Uterus (tissue), 4 donors: ENCODE data around the gene NR4A3. TPM values are rescaled to one million over a fixed set of nuclear protein-coding genes. Genes with fewer than 3 reads are reported as not detected.

Source experiments
- DNase-seq, 2 donors: peaks; one replicate each; pipeline ENCODE4 v3.0.0-alpha.2; 2019 to 2020
- H3K27ac ChIP-seq, 2 donors: fragments of 200-600 bp; sonication (generic); 1 replicate in 1 of 2; 2 replicates in 1 of 2; pipeline ENCODE4 v1.5.1; 2016 to 2018
- H3K27me3 ChIP-seq, 2 donors: fragments of 200-600 bp; sonication (generic); one replicate each; pipeline ENCODE4 v1.5.1; 2018 to 2019; ENCODE audit warnings: control low read depth in 1 of 2
- H3K36me3 ChIP-seq, 2 donors: fragments of 200-600 bp; sonication (generic); one replicate each; pipeline ENCODE4 v1.5.1; 2019; ENCODE audit warnings: control low read depth in 1 of 2
- H3K4me1 ChIP-seq, 2 donors: fragments of 200-600 bp; sonication (generic); one replicate each; pipeline ENCODE4 v1.5.1; 2018 to 2019; ENCODE audit warnings: control low read depth in 1 of 2
- H3K4me3 ChIP-seq, 2 donors: fragments of 200-600 bp; sonication (generic); 1 replicate in 1 of 2; 2 replicates in 1 of 2; pipeline ENCODE4 v1.5.1; 2018 to 2019; ENCODE audit warnings: mild to moderate bottlenecking in 1 of 2
- H3K9me3 ChIP-seq, 2 donors: fragments of 200-600 bp; sonication (generic); one replicate each; pipeline ENCODE4 v1.5.1; 2019; ENCODE audit warnings: control low read depth in 1 of 2
- CTCF ChIP-seq, 4 experiments: fragments of 200-600 bp in 2 of 4; fragments of 450-650 bp in 2 of 4; sonication (generic) in 2 of 4; IDR thresholded peaks; one replicate each; pipeline ENCODE4 v1.5.1; 2016 to 2019; ENCODE audit warnings: antibody characterized with exemption in 4 of 4, mild to moderate bottlenecking in 2 of 4, moderate library complexity in 1 of 4
- POLR2A ChIP-seq, 2 donors: fragments of 450-650 bp; IDR thresholded peaks; one replicate each; pipeline ENCODE4 v1.6.1; 2016; ENCODE audit warnings: antibody characterized with exemption in 2 of 2, mild to moderate bottlenecking in 1 of 2, moderate library complexity in 1 of 2
- intact Hi-C: fragments of 100-400 bp; cut with DNase I; formaldehyde crosslinking; loops from one replicate; pipeline ENCODE4 v1.15.1; 2023; ENCODE audit warnings: low total_unique reads
- total RNA-seq, 4 donors: library from RNA; depleted of rRNA in 3 of 4; stranded (reverse); fragments of >200 nt in 3 of 4; gene quantifications; one replicate each; pipeline versions ENCODE4 v1.1.0 to v1.2.4, GENCODE V29; 2014 to 2023
- donor health status: DM: yes; HTN: yes; CAD: no.

NR4A3 gene
- total RNA-seq, 4 donors from 2014 or later: under 0.01 to 5.5 (median 2.0) TPM

- intact Hi-C loops: no loop called here
- TF ChIP-seq CTCF (IDR thresholded peaks at IDR 0.05): no peak
- no peak for TF ChIP-seq POLR2A (IDR thresholded peaks at IDR 0.05)
- H3K27ac ChIP-seq: no peak overlapping the region
Measured at GRCh38 chr9:99889120-99889519, 67.4 kb downstream of the NR4A3 start.

GRCh38 chr9:99894826-99895225 lies 73.1 kb downstream of the NR4A3 start:
- Histone ChIP-seq H3K4me1 (no peaks in the 10 kb centered on the region), H3K36me3 (no peaks in the 10 kb centered on the region), H3K9me3 (no peaks in the 10 kb centered on the region), H3K27me3 (no peaks in the 10 kb centered on the region), H3K4me3 (no peak overlapping the region), H3K27ac (no peak overlapping the region)
- intact Hi-C loops: no loop called here
- no peak for TF ChIP-seq POLR2A (IDR thresholded peaks at IDR 0.05)
- TF ChIP-seq CTCF (IDR thresholded peaks at IDR 0.05): no peak
- DNase-seq: no peak

More at GRCh38 chr9:99889120-99889519, 67.4 kb downstream of the NR4A3 start:
- no peak for DNase-seq
- H3K9me3 ChIP-seq: no peaks in the 10 kb centered on the region
- no peak overlapping the region for H3K4me3 ChIP-seq
- H3K36me3 ChIP-seq: no peaks in the 10 kb centered on the region
- H3K27me3 ChIP-seq: no peaks in the 10 kb centered on the region
- no peaks in the 10 kb centered on the region for H3K4me1 ChIP-seq

GRCh38 chr9:99895510-99895909 lies 73.8 kb downstream of the NR4A3 start:
- H3K27me3 ChIP-seq: no peaks in the 10 kb centered on the region
- DNase-seq: no peak
- no peaks in the 10 kb centered on the region for H3K4me1 ChIP-seq
- no peak overlapping the region for H3K4me3 ChIP-seq
- no peaks in the 10 kb centered on the region for H3K36me3 ChIP-seq
- no peak overlapping the region for H3K27ac ChIP-seq
- H3K9me3 ChIP-seq: no peaks in the 10 kb centered on the region
- TF ChIP-seq CTCF (IDR thresholded peaks at IDR 0.05) (no peak), POLR2A (IDR thresholded peaks at IDR 0.05) (no peak)
- intact Hi-C loops: no loop called here

GRCh38 chr9:99896119-99896518 lies 74.4 kb downstream of the NR4A3 start:
- no peaks in the 10 kb centered on the region for H3K36me3 ChIP-seq
- no peak for DNase-seq
- H3K4me3 ChIP-seq: no peak overlapping the region
- TF ChIP-seq POLR2A (IDR thresholded peaks at IDR 0.05) (no peak), CTCF (IDR thresholded peaks at IDR 0.05) (no peak)
- no peaks in the 10 kb centered on the region for H3K9me3 ChIP-seq
- no peaks in the 10 kb centered on the region for H3K4me1 ChIP-seq
- no peak overlapping the region for H3K27ac ChIP-seq
- H3K27me3 ChIP-seq: no peaks in the 10 kb centered on the region
- intact Hi-C loops: no loop called here

GRCh38 chr9:99903393-99903792 lies 81.7 kb downstream of the NR4A3 start:
- H3K4me3 ChIP-seq: no peak overlapping the region
- H3K9me3 ChIP-seq: no peaks in the 10 kb centered on the region
- DNase-seq: no peak
- no peaks in the 10 kb centered on the region for H3K27me3 ChIP-seq
- H3K4me1 ChIP-seq: no peaks in the 10 kb centered on the region
- intact Hi-C loops: no loop called here
- H3K27ac ChIP-seq: no peak overlapping the region
- H3K36me3 ChIP-seq: no peaks in the 10 kb centered on the region
- TF ChIP-seq POLR2A (IDR thresholded peaks at IDR 0.05) (no peak), CTCF (IDR thresholded peaks at IDR 0.05) (no peak)
